22Rv1 (cell line): Measurements from ENCODE around the gene GPR108.

Source experiments
- ZFX ChIP-seq: fragments of 450-650 bp; IDR thresholded peaks from 2 replicates; pipeline ENCODE4 v1.6.1; 2017; ENCODE audit warnings: antibody characterized with exemption, borderline replicate concordance
- TF ChIP-seq, protein P1 (sequence below): fragments of 450-650 bp; IDR thresholded peaks from 2 replicates; pipeline ENCODE4 v1.5.1; 2017; ENCODE audit warnings: mild to moderate bottlenecking

GRCh38 chr19:6717036-6717435 lies 20.3 kb downstream of the GPR108 start:
- TF ChIP-seq, protein P1, sequence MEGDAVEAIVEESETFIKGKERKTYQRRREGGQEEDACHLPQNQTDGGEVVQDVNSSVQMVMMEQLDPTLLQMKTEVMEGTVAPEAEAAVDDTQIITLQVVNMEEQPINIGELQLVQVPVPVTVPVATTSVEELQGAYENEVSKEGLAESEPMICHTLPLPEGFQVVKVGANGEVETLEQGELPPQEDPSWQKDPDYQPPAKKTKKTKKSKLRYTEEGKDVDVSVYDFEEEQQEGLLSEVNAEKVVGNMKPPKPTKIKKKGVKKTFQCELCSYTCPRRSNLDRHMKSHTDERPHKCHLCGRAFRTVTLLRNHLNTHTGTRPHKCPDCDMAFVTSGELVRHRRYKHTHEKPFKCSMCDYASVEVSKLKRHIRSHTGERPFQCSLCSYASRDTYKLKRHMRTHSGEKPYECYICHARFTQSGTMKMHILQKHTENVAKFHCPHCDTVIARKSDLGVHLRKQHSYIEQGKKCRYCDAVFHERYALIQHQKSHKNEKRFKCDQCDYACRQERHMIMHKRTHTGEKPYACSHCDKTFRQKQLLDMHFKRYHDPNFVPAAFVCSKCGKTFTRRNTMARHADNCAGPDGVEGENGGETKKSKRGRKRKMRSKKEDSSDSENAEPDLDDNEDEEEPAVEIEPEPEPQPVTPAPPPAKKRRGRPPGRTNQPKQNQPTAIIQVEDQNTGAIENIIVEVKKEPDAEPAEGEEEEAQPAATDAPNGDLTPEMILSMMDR = peak; percentile 57
- no peak for TF ChIP-seq ZFX
